HUDEP-2 (cell line): ENCODE measurements around the gene PAFAH1B1.
"Not testable (repeated sequence)": the region's sequence is repeated elsewhere in the genome, so short reads cannot be mapped to it uniquely, and the experiment has no call there.

Experiments used
- DNase-seq, 76 experiments: peaks; one replicate each; lab custom pipeline; 2025; ENCODE audit not compliant: unreplicated experiment in 76 of 76; lab: John Stamatoyannopoulos, UW

Gene PAFAH1B1

GRCh38 chr17:2593821-2594721 is 617 bp downstream of the PAFAH1B1 start:
- peak in 65 of 76 experiments; percentile 9 to 90 (median 66) for DNase-seq

DNA sequence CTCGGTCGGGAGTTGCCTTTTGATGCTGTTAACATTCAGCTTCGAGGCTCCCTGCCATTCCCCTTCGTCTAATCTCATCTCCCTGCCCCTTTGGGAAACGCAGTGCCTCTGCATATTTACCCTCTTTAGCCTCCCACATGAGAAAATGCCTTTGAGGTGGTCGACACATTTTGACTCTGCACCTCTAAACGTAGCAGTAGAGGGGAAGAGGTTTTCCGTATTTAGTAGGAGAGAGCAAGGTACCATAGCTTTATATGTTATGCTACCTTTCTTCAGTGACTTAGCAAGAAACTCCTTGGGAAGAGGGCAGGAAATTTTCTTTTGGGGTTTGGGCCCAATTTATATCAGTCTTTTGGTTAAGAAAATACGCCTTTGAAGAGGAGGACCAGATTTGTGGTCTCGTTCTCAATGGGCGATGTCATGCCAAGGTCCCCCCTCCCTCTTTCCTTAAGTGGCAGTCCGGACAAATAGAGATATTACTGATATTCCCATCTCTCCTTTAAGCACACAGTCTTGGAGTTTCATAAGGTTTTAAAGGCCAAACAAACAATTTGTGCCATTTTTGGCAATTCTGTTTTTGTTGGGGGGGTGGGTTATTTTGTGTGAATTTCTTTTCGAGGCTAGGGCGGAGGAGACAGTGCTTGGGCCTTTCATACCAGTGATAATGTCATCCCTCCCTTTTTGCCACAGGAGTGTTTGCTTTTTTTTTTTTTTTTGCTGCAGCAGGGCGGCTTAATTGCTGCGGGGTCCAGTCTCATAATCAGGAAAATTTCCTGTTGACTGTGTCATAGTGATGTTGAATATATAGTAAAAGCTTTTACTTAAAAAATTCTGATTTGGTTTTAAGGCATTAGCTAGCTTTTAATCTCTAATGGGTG is 1.5 kb downstream of the PAFAH1B1 start:
- peak in 2 of 76 experiments; percentile 4 to 8 for DNase-seq

DNA sequence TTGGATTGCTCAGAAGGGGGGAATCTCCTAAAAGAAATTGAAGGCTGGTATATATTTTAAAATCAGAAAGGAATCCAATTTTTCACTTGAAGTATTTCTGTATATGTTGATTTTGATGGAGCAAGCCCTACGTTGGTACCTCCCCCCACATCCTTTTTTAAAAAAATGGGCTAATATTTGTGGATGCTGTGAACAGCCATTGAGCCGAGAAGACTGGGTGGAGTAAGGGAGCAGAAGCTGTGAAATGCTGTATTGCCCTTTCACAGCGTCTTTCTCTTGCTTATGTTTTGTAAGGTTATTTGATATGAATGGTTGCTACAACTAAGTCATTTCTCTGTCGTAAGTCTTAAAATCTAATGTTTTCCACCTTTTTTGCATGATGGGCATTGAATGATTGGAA is 2.3 kb downstream of the PAFAH1B1 start:
- DNase-seq, result no peak

DNA sequence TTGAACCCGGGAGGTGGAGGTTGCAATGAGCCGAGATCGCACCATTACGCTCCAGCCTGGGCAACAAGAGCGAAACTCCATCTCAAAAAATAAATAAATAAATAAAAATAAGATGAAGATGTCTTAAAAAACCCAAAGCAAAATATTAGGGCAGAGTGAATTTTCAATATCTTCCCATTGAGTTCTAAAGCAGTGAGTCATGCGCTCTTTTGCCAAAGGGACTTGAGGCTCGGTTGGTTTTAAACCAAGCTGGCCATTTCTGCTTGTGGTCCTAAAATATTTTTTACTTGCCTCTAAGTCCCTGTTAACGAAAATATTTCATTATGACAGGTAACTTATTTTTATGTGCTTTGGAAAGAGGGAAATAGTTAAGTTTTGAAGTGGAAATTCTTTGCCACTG is 4.7 kb downstream of the PAFAH1B1 start:
- DNase-seq, result no peak

- DNase-seq, result no peak
Measured at GRCh38 chr17:2602597-2603017, 9.2 kb downstream of the PAFAH1B1 start.

DNA sequence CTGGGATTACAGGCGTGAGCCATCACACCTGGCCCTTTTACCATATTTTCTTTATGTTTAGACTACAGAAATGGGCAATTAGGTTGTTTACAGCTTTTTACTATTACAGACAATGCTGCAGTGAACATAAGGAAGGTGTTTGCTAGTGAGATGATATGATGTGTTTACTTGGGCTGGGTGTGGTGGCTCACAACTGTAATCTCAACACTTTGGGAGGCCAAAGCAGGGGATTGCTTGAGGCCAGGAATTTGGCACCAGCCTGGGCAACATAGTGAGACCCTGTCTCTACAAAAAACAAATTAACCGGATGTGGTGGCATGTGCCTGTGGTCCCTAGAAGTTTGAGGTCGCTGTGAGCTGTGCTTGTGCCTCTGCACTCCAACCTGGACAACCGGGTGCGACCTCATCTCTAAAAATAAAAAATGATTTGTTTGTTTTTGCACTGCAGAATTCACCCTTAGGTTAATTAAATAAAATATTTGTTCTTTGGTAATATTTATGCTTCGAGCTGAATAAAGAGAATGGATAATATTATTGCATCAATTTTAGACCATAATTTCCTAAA is 15.0 kb downstream of the PAFAH1B1 start:
- no peak for DNase-seq

GRCh38 chr17:2609091-2609490 is 15.6 kb downstream of the PAFAH1B1 start:
- DNase-seq, result no peak

GRCh38 chr17:2610195-2611175 is 17.0 kb downstream of the PAFAH1B1 start:
- peak in 5 of 76 experiments; percentile 11 to 38 (median 28) for DNase-seq

DNA sequence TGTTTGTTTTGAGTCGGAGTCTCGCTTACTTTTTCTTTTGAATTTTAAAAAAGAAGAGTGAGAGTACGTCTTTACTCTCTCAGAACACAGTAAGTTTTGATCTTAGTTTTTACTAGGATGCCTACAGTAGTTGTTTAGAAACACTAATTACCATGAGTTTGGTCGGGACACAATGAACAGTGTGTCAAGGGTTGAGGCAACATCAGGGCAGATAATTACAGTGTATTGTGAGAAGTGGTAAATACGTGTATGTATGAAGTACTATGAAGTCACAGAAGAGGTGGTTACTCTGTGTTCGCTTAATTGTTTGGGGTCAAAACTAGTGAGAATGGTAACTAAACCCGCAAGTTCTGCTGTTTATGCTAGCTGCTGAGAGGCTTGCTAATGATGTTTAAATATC is 18.2 kb downstream of the PAFAH1B1 start:
- no peak for DNase-seq

GRCh38 chr17:2612630-2613029 is 19.2 kb downstream of the PAFAH1B1 start:
- DNase-seq, result no peak

- DNase-seq, result no peak
Measured at GRCh38 chr17:2613089-2613808, 19.8 kb downstream of the PAFAH1B1 start.

DNA sequence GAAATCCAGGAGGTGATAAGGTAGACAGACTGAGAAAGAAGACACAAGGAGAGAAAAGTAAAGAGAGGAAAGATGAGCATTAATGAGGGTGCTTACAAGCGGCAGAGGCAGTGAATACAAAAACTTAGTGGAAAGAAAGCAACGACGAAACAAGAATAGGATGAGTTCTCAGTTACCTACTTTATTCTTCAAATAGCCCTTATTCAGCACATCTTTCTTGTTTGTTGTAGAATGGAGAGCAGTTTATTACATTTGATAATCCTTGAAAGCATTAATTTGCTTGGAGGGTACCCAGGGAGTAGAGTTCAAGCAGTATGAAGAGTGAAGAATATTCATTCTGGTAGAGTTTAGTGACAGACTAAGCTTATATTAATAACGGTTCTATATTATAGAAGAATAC is 22.4 kb downstream of the PAFAH1B1 start:
- no peak for DNase-seq

DNA sequence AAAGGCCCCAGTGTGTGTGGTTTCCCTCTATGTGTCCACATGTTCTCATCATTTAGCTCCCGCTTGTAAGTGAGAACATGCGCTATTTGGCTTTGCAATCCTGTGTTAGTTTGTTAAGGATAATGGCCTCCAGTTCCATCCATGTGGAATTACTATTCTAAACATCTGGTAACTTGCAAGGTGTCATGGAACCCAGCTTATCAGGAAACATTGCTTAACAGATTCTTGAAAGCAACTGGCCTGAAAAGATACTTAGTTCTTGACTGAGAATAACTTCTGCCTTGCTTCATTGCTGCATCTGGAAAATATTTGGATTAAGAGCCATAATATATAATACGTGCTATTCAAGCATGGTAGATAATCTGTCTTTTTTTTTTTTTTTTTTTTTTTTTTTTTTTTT is 27.8 kb downstream of the PAFAH1B1 start:
- no peak for DNase-seq

DNA sequence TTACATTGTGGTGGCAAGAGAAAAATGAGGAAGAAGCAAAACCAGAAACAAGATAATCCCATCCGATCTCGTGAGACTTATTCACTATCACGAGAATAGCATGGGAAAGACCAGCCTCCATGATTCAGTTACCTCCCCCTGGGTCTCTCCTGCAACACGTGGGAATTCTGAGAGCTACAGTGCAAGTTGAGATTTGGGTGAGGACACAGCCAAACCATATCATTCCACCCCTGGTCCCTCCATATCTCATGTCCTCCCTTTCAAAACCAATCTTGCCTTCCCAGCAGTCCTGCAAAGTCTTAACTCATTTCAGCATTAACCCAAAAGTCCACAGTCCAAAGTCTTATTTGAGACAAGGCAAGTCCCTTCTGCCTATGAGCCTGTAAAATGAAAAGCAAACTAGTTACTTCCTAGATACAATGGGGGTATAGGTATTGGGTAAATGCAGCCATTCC is 28.5 kb downstream of the PAFAH1B1 start:
- not testable (repeated sequence) for DNase-seq

DNA sequence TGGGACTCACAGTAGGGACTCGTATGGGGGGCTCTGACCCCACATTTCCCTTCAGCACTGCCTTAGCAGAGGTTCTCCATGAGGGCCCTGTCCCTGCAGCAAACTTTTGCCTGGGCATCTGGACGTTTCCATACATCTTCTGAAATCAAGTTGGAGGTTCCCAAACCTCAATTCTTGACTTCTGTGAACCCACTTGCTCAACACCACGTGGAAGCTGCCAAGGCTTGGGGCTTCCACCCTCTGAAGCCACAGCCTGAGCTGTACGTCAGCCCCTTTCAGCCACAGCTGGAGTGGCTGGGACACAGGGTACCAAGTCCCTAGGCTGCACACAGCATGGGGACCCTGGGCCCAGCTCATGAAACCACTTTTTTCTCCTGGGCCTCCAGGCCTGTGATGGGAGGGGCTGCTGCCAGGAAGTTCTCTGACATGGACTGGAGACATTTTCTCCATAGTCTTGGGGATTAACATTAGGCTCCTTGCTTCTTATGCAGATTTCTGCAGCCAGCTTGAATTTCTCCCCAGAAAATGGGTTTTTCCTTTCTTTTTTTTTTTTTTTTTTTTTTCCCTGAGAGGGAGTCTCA is 29.4 kb downstream of the PAFAH1B1 start:
- not testable (repeated sequence) for DNase-seq

- DNase-seq, result peak in 11 of 76 experiments; percentile 2 to 48 (median 19)
Measured at GRCh38 chr17:2624292-2624731, 30.9 kb downstream of the PAFAH1B1 start.

DNA sequence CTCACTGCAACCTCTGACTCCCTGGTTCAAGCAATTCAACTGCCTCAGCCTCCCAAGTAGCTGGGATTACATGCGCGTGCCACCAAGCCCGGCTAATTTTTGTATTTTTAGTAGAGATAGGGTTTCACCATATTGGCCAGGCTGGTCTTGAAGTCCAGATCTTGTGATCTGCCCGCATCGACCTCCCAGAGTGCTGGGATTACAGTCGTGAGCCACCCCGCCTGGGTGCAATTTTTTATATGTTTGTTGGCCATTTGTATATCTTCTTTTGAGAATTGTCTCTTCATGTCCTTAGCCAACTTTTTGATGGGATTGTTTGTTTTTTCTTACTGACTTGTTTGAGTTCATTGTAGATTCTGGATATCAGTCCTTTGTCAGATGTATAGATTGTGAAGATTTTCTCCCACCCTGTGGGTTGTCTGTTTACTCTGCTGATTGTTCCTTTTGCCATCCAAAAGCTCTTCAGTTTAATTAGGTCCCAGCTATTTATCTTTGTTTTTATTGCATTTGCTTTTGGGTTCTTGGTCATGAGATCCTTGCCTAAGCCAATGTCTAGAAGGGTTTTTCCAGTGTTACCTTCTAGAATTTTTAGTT is 33.3 kb downstream of the PAFAH1B1 start:
- DNase-seq, result not testable (repeated sequence)

GRCh38 chr17:2628922-2629321 is 35.5 kb downstream of the PAFAH1B1 start:
- DNase-seq, result not testable (repeated sequence)
